K562 (cell line): ENCODE results near the gene SPATA19. TPM values are rescaled to one million over a fixed set of nuclear protein-coding genes. Genes with fewer than 3 reads are reported as not detected.

Experiments used
- ATAC-seq: fragments of 200-7000 bp; cut with Tn5 transposase; 3 replicates; pipeline ENCODE4 v1.9.1; 2020; ENCODE audit warnings: moderate library complexity
- BruUV-seq: library from RNA; stranded (reverse); fragments of 400-500 nt; replicated peaks from 2 replicates; lab custom pipeline; 2021; lab: Mats Ljungman, UMichigan
- CTCF ChIA-PET: fragments of 300-600 bp; formaldehyde crosslinking; extraction: SDS; loops from one replicate; lab custom pipeline; 2021; ENCODE audit warnings: low intra/inter-chr PET ratio; lab: Yijun Ruan, JAX
- POLR2A ChIA-PET: fragments of 300-600, 350-650 bp; sonication (Branson Sonifier 250); formaldehyde crosslinking; extraction: SDS; loops from one replicate; lab custom pipeline; 2021; ENCODE audit warnings: antibody characterized with exemption, inconsistent platforms; lab: Yijun Ruan, JAX
- DNase-seq, 4 experiments: peaks; one replicate each; pipeline versions ENCODE4 v3.0.0 to v3.0.0-alpha.2; 2011 to 2018; ENCODE audit warnings: low spot score in 3 of 4, mixed read lengths in 3 of 4; ENCODE audit errors: extremely low read depth in 1 of 4
- FAIRE-seq: peaks from 2 replicates; lab custom pipeline; 2011; peaks lifted over from hg19 to GRCh38; lab: Jason Lieb, UNC
- H2AFZ ChIP-seq: 2 replicates; pipeline ENCODE4 v1.6.0; 2011; ENCODE audit warnings: low read depth, low read length, control low read depth, inconsistent platforms
- H3K27ac ChIP-seq: fragments of 200-600 bp; 3 replicates; pipeline ENCODE4 v1.8.0; 2011; ENCODE audit warnings: low read depth, mild to moderate bottlenecking, control low read depth, inconsistent platforms, low read length, moderate library complexity, mixed read lengths; ENCODE audit errors: extremely low read depth
- H3K27me3 ChIP-seq, 2 experiments: fragments of 300-600 bp in 1 of 2; 2 replicates in 1 of 2; 3 replicates in 1 of 2; pipeline versions ENCODE4 v1.6.0 to v1.8.0; 2011; ENCODE audit warnings: inconsistent platforms in 2 of 2, low read length in 2 of 2, mild to moderate bottlenecking in 1 of 2, mixed read lengths in 1 of 2, moderate library complexity in 1 of 2; ENCODE audit not compliant: control insufficient read depth in 2 of 2, insufficient read depth in 2 of 2
- H3K36me3 ChIP-seq: fragments of 300-600 bp; 3 replicates; pipeline ENCODE4 v1.8.0; 2011; ENCODE audit warnings: mild to moderate bottlenecking, low read length, inconsistent platforms; ENCODE audit not compliant: control insufficient read depth, insufficient read depth
- H3K4me1 ChIP-seq, 2 experiments: fragments of 200-600 bp in 1 of 2; replicated peaks in 1 of 2; 2 replicates in 1 of 2; 3 replicates in 1 of 2; pipeline versions ENCODE4 v1.5.1 to v1.8.0; 2011; ENCODE audit warnings: inconsistent platforms in 2 of 2, low read length in 2 of 2, mild to moderate bottlenecking in 1 of 2, mixed read lengths in 1 of 2, moderate library complexity in 1 of 2; ENCODE audit not compliant: control insufficient read depth in 2 of 2, insufficient read depth in 2 of 2
- H3K4me2 ChIP-seq: 2 replicates; pipeline ENCODE4 v1.6.1; 2011; ENCODE audit warnings: low read length, control low read depth, inconsistent platforms, mixed read lengths; ENCODE audit not compliant: insufficient read depth
- H3K4me3 ChIP-seq: fragments of 200-600 bp; sonication (generic), shearing (Covaris generic); 2 replicates; pipeline ENCODE4 v1.5.1; 2016; ENCODE audit warnings: control low read depth, inconsistent platforms
- H3K79me2 ChIP-seq: fragments of 200-600 bp; 3 replicates; pipeline ENCODE4 v1.8.0; 2011; ENCODE audit warnings: low read length, inconsistent platforms; ENCODE audit not compliant: control insufficient read depth, insufficient read depth
- H3K9ac ChIP-seq, 2 experiments: 2 replicates each; pipeline versions ENCODE4 v1.6.0 to v1.6.1; 2011; ENCODE audit warnings: low read depth in 2 of 2, low read length in 2 of 2, control low read depth in 1 of 2, inconsistent platforms in 1 of 2, mild to moderate bottlenecking in 1 of 2, mixed read lengths in 1 of 2; ENCODE audit not compliant: insufficient read depth in 1 of 2
- H3K9me1 ChIP-seq: one replicate; pipeline ENCODE4 v1.6.0; 2011; ENCODE audit warnings: inconsistent platforms, mild to moderate bottlenecking, low read length, moderate library complexity; ENCODE audit not compliant: control insufficient read depth, insufficient read depth
- H3K9me3 ChIP-seq: replicated peaks from 2 replicates; pipeline ENCODE4 v1.5.1; 2011; ENCODE audit warnings: low read depth, low read length, inconsistent platforms; ENCODE audit not compliant: control insufficient read depth, insufficient read depth
- H4K20me1 ChIP-seq: replicated peaks from 2 replicates; pipeline ENCODE4 v1.6.1; 2011; ENCODE audit warnings: low read length, inconsistent platforms, mixed read lengths; ENCODE audit not compliant: control insufficient read depth, insufficient read depth
- CBX3 ChIP-seq, 2 experiments: IDR thresholded peaks; 1 replicate in 1 of 2; 2 replicates in 1 of 2; pipeline ENCODE4 v1.6.1; 2012; ENCODE audit warnings: inconsistent platforms in 2 of 2, low read length in 2 of 2, borderline replicate concordance in 1 of 2, control low read depth in 1 of 2
- CBX5 ChIP-seq: IDR thresholded peaks from 2 replicates; pipeline ENCODE4 v1.6.1; 2014; ENCODE audit warnings: low read depth, borderline replicate concordance
- ELK1 ChIP-seq: sonication (generic); formaldehyde crosslinking; IDR thresholded peaks from 2 replicates; pipeline ENCODE4 v1.8.1; 2022; ENCODE audit warnings: missing genetic modification reagents
- HMG20B ChIP-seq: fragments of 250-450 bp; sonication (Bioruptor Pico); IDR thresholded peaks from 2 replicates; pipeline ENCODE4 v1.5.0; 2021; ENCODE audit warnings: mild to moderate bottlenecking
- MLX ChIP-seq, 2 experiments: fragments of 450-650 bp in 1 of 2; sonication (generic) in 1 of 2; formaldehyde crosslinking; conservative IDR thresholded peaks; 2 replicates each; pipeline versions ENCODE4 v1.4.0 to v1.8.1; 2020 to 2022; ENCODE audit warnings: mild to moderate bottlenecking in 1 of 2, missing genetic modification reagents in 1 of 2
- POLR3G ChIP-seq: IDR thresholded peaks from 2 replicates; pipeline ENCODE4 v1.6.1; 2011; ENCODE audit not compliant: insufficient read length, insufficient replicate concordance; ENCODE audit errors: extremely low read depth
- RCOR1 ChIP-seq, 2 experiments: IDR thresholded peaks; 2 replicates each; pipeline ENCODE4 v1.6.1; 2012; ENCODE audit warnings: low read depth in 2 of 2, low read length in 2 of 2, borderline replicate concordance in 1 of 2, improper control_type of control experiment in 1 of 2
- SAFB2 ChIP-seq: fragments of 200-400 bp; formaldehyde crosslinking; IDR thresholded peaks from 2 replicates; pipeline ENCODE4 v1.6.1; 2018; ENCODE audit warnings: borderline replicate concordance, low read length, low read depth, moderate library complexity; ENCODE audit not compliant: severe bottlenecking
- SETDB1 ChIP-seq: IDR thresholded peaks from one replicate; pipeline ENCODE4 v1.6.1; 2012; ENCODE audit warnings: low read length, control low read depth, inconsistent platforms
- TCF15 ChIP-seq: fragments of 250-450 bp; sonication (Bioruptor Pico); IDR thresholded peaks from 2 replicates; pipeline ENCODE4 v1.8.0; 2022; ENCODE audit warnings: moderate library complexity, mild to moderate bottlenecking, inconsistent platforms
- THAP7 ChIP-seq: fragments of 250-450 bp; sonication (Bioruptor Pico); IDR thresholded peaks from 2 replicates; pipeline ENCODE4 v1.5.0; 2021
- ZNF41 ChIP-seq: fragments of 250-450 bp; sonication (Bioruptor Pico); conservative IDR thresholded peaks from 2 replicates; pipeline ENCODE4 v1.4.0; 2020; ENCODE audit warnings: mild to moderate bottlenecking
- WGBS: fragments of 100-300 bp; shearing (Covaris generic); methylation state at CpG from one replicate; pipeline ENCODE4 v1.1.6; 2016; ENCODE audit warnings: low coverage, mixed read lengths; ENCODE audit not compliant: insufficient coverage; ENCODE audit errors: missing lambda C conversion rate; 5-methylcytosine and 5-hydroxymethylcytosine counted together
- in situ Hi-C: fragments of 300-500 bp; cut with MboI; formaldehyde crosslinking; loops from 4 replicates; pipeline ENCODE4 v1.15.0; 2018; ENCODE audit warnings: inconsistent platforms, mixed read lengths
- intact Hi-C: fragments of 100-400 bp; cut with micrococcal nuclease; formaldehyde crosslinking; loops from 2 replicates; pipeline ENCODE4 v1.14.2; 2022
- polyA plus RNA-seq, 8 experiments: library from polyadenylated mRNA; depleted of rRNA in 4 of 8; stranded (reverse) in 5 of 8; unstranded in 3 of 8; fragments of >200 nt; fragmentation: Nextera tagmentation in 2 of 8; fragmentation: Illumina TruSeq in 1 of 8; extraction: Ambion mirVana in 2 of 8; extraction: Trizol in 1 of 8; gene quantifications; 2 replicates each; pipeline versions ENCODE4 v1.2.1 to v1.2.3, GENCODE V29; 2011 to 2014; ENCODE audit warnings: inconsistent platforms in 1 of 8, missing spikeins in 1 of 8
- total RNA-seq, 7 experiments: library from RNA; depleted of rRNA in 6 of 7; stranded (reverse); fragments of >200 nt in 6 of 7; fragmentation: Illumina TruSeq in 2 of 7; extraction: Trizol in 2 of 7; gene quantifications; 2 replicates each; pipeline versions ENCODE4 v1.2.1 to v1.2.3, GENCODE V29; 2011 to 2021; ENCODE audit warnings: low replicate concordance in 1 of 7

Gene SPATA19
- total and polyA plus RNA-seq, 9 of the 15 experiments (the other 6 are each of a cell fraction or from before 2014, with no cell fraction given), result not detected

DNA sequence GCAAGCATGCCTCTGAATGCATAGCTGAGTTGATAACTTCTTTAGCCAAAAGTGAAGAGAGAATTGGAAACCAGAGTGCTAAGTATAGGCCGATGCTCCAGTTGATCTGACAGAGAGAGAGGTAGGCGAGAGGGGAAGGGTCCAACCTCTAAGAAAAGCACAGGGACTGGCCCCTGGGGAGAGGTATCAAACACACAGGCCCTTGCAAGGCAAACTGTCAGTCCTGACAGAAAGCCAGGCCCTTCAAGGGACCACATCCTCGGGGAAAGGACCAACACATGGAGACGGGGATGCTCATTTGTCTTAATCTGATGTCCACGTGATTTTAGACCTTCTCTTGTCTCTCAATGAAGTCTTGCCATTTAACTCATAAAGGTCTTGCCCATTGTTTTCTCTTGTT lies 43.9 kb upstream of the SPATA19 start:
- ATAC-seq, result no peak
- Histone ChIP-seq H3K9me3 (no peaks in the 10 kb centered on the region), H3K27me3 (no peaks in the 10 kb centered on the region; a peak in 1 of 5 replicates), H3K79me2 (no peaks in the 10 kb centered on the region), H3K9me1 (no peaks in the 10 kb centered on the region), H4K20me1 (no peaks in the 10 kb centered on the region), H2AFZ (no peak overlapping the region), H3K27ac (no peak overlapping the region), H3K4me3 (no peak overlapping the region), H3K36me3 (no peaks in the 10 kb centered on the region), H3K4me2 (no peak overlapping the region), H3K4me1 (no peaks in the 10 kb centered on the region)
- no peak for FAIRE-seq
- no TSS peak for BruUV-seq
- 3% methylated on average over 5 of the region's 5 CpGs for WGBS
- in situ Hi-C loops (no loop called here), intact Hi-C loops (no loop called here)
- POLR2A ChIA-PET, result no interaction called here
- CTCF ChIA-PET, result no interaction called here
- TF ChIP-seq THAP7 (no peak), TCF15 (CRISPR knock-in tag) (no peak)
- TF ChIP-seq, all 486 proteins: peak for 0
- no peak overlapping the region for H3K9ac ChIP-seq
- no peak for DNase-seq

GRCh38 chr11:133887692-133888332 lies 42.5 kb upstream of the SPATA19 start:
- no peak overlapping the region for H3K9ac ChIP-seq
- 4% methylated on average over 5 of the region's 5 CpGs for WGBS
- no peaks in the 10 kb centered on the region for H4K20me1 ChIP-seq
- no peaks in the 10 kb centered on the region for H3K4me1 ChIP-seq
- no peak overlapping the region for H3K4me2 ChIP-seq
- H3K27me3 ChIP-seq, result no peaks in the 10 kb centered on the region; a peak in 1 of 5 replicates
- H3K4me3 ChIP-seq, result no peak overlapping the region
- no peak for FAIRE-seq
- intact Hi-C loops (no loop called here), in situ Hi-C loops (no loop called here)
- H2AFZ ChIP-seq, result no peak overlapping the region
- ChIA-PET POLR2A (no interaction called here), CTCF (no interaction called here)
- BruUV-seq, result no TSS peak
- no peaks in the 10 kb centered on the region for H3K36me3 ChIP-seq
- H3K27ac ChIP-seq, result no peak overlapping the region
- no peaks in the 10 kb centered on the region for H3K9me3 ChIP-seq
- DNase-seq, result no peak
- ATAC-seq, result no peak
- no peaks in the 10 kb centered on the region for H3K9me1 ChIP-seq
- no peaks in the 10 kb centered on the region for H3K79me2 ChIP-seq
- TF ChIP-seq HMG20B (CRISPR knock-in tag) (no peak), SETDB1 (no peak), ELK1 (CRISPR knock-in tag) (no peak), RCOR1 (IDR thresholded peaks at IDR 0.05; ENCODE audit: borderline replicate concordance in 1 of 2, low read depth in 2 of 2, low read length in 2 of 2) (no peak), CBX3 (IDR thresholded peaks at IDR 0.05; ENCODE audit: borderline replicate concordance in 1 of 2, low read length in 2 of 2) (no peak), MLX (CRISPR knock-in tag; conservative IDR thresholded peaks at IDR 0.05) (no peak), SAFB2 (no peak), ZNF41 (CRISPR knock-in tag) (no peak), POLR3G (no peak), CBX5 (no peak)
